SK-N-MC (cell line): ENCODE measurements around the gene CDC16.

Source experiments
- EZH2 ChIP-seq: fragments of 200-600 bp; sonication (generic); IDR thresholded peaks from one replicate; pipeline ENCODE4 v1.6.1; 2017; ENCODE audit warnings: antibody characterized with exemption
- FOXP2 ChIP-seq: optimal IDR thresholded peaks from 2 replicates; pipeline ENCODE3; 2011; ENCODE audit warnings: mild to moderate bottlenecking, moderate library complexity; ENCODE audit not compliant: insufficient read depth; ENCODE audit errors: extremely low read length, control extremely low read depth
- POLR2AphosphoS5 ChIP-seq: IDR thresholded peaks from 2 replicates; pipeline ENCODE4 v1.6.1; 2012; ENCODE audit warnings: mild to moderate bottlenecking, low read depth, low read length, borderline replicate concordance

DNA sequence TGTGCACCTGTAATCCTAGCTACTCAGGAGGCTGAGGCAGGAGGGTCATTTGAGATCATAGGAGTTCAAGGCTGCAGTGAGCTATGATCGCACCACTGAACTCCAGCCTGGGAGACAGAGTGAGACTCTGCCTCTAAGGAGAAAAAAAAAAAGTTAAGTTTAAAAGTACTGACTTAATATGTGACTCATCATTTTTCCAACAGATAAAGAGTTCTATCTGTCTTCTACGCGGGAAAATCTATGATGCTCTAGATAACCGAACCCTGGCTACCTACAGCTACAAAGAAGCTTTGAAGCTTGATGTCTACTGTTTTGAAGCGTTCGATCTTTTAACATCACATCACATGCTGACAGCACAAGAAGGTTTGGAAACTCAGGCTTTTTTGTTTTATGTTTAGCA lies 7.2 kb downstream of the CDC16 start:
- no peak for TF ChIP-seq POLR2AphosphoS5
- no peak for TF ChIP-seq EZH2
- no peak for TF ChIP-seq FOXP2
